ENCODE results near the gene GPI. TPM values are rescaled to one million over a fixed set of nuclear protein-coding genes. Genes with fewer than 3 reads are reported as not detected.
A peak's percentile ranks its signal among the peaks of the same experiment; 100 is the strongest.

The GPI gene
- total RNA-seq, 1 experiment from 2014 or later = 370 TPM

DNA sequence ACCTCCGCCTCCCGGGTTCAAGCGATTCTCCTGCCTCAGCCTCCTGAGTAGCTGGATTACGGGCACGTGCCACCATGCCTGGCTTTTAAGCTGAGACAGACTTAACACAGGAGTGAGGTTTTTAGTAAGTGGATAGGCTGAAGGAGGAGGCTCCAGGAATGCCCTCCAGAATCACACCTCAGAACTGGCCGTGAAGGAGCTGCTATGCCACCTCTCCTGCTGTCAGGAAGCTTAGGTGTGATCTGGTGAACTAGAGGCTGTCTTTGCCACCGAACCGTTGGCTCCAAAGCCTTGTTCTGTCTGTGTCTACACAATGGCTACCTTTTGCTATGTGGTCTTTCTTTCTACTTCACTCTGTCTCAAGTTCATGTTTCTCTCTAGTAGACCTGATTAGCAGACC lies 43.4 kb downstream of the GPI start:
- no peaks in the 10 kb centered on the region; the same call in 1 of the 2 replicates for H3K36me3 ChIP-seq (ENCODE audit: control insufficient read depth, insufficient read depth, low read length)
- H3K4me3 ChIP-seq (ENCODE audit: low read depth in 2 of 2, low read length in 2 of 2) = no peak overlapping the region
- DNase-seq (ENCODE audit: low read depth, low spot score) = no peak
- BruUV-seq (replicated peaks) = no TSS peak
- H3K4me1 ChIP-seq (ENCODE audit: control insufficient read depth, insufficient read depth, low read length) = 0 out of 2 replicates have a peak, but pooled peaks cover 3% of the 10 kb centered on the region
- in situ Hi-C loops (cut with HindIII; ENCODE audit: low pct_unique_long_range_greater_than_20kb, low sequenced_read_pairs) = no loop called here
- TF ChIP-seq SIN3A (IDR thresholded peaks at IDR 0.05; ENCODE audit: borderline replicate concordance, insufficient read depth, low read depth, low read length) (no peak), POLR2AphosphoS5 (IDR thresholded peaks at IDR 0.05; ENCODE audit: low read depth, low read length) (no peak), TCF7L2 (IDR thresholded peaks at IDR 0.05; ENCODE audit: low read depth, low read length) (no peak)
- TF ChIP-seq, protein P1, sequence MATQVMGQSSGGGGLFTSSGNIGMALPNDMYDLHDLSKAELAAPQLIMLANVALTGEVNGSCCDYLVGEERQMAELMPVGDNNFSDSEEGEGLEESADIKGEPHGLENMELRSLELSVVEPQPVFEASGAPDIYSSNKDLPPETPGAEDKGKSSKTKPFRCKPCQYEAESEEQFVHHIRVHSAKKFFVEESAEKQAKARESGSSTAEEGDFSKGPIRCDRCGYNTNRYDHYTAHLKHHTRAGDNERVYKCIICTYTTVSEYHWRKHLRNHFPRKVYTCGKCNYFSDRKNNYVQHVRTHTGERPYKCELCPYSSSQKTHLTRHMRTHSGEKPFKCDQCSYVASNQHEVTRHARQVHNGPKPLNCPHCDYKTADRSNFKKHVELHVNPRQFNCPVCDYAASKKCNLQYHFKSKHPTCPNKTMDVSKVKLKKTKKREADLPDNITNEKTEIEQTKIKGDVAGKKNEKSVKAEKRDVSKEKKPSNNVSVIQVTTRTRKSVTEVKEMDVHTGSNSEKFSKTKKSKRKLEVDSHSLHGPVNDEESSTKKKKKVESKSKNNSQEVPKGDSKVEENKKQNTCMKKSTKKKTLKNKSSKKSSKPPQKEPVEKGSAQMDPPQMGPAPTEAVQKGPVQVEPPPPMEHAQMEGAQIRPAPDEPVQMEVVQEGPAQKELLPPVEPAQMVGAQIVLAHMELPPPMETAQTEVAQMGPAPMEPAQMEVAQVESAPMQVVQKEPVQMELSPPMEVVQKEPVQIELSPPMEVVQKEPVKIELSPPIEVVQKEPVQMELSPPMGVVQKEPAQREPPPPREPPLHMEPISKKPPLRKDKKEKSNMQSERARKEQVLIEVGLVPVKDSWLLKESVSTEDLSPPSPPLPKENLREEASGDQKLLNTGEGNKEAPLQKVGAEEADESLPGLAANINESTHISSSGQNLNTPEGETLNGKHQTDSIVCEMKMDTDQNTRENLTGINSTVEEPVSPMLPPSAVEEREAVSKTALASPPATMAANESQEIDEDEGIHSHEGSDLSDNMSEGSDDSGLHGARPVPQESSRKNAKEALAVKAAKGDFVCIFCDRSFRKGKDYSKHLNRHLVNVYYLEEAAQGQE (IDR thresholded peaks at IDR 0.05; ENCODE audit: insufficient read depth in 1 of 2, low read depth in 2 of 2, low read length in 1 of 2) = no peak
- TF ChIP-seq, protein P2, sequence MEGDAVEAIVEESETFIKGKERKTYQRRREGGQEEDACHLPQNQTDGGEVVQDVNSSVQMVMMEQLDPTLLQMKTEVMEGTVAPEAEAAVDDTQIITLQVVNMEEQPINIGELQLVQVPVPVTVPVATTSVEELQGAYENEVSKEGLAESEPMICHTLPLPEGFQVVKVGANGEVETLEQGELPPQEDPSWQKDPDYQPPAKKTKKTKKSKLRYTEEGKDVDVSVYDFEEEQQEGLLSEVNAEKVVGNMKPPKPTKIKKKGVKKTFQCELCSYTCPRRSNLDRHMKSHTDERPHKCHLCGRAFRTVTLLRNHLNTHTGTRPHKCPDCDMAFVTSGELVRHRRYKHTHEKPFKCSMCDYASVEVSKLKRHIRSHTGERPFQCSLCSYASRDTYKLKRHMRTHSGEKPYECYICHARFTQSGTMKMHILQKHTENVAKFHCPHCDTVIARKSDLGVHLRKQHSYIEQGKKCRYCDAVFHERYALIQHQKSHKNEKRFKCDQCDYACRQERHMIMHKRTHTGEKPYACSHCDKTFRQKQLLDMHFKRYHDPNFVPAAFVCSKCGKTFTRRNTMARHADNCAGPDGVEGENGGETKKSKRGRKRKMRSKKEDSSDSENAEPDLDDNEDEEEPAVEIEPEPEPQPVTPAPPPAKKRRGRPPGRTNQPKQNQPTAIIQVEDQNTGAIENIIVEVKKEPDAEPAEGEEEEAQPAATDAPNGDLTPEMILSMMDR (IDR thresholded peaks at IDR 0.05) = no peak
- CTCF ChIA-PET = no interaction called here
- H3K27me3 ChIP-seq (ENCODE audit: control insufficient read depth, insufficient read depth, low read length) = no peaks in the 10 kb centered on the region
- H3K27ac ChIP-seq (ENCODE audit: low read length) = no peak overlapping the region
- intact Hi-C loops (cut with micrococcal nuclease; ENCODE audit: unreplicated experiment) = no loop called here
- POLR2A ChIA-PET = no interaction called here
- no peak for ATAC-seq
- H3K9me3 ChIP-seq (ENCODE audit: control insufficient read depth, insufficient read depth, low read depth, low read length) = no peaks in the 10 kb centered on the region

DNA sequence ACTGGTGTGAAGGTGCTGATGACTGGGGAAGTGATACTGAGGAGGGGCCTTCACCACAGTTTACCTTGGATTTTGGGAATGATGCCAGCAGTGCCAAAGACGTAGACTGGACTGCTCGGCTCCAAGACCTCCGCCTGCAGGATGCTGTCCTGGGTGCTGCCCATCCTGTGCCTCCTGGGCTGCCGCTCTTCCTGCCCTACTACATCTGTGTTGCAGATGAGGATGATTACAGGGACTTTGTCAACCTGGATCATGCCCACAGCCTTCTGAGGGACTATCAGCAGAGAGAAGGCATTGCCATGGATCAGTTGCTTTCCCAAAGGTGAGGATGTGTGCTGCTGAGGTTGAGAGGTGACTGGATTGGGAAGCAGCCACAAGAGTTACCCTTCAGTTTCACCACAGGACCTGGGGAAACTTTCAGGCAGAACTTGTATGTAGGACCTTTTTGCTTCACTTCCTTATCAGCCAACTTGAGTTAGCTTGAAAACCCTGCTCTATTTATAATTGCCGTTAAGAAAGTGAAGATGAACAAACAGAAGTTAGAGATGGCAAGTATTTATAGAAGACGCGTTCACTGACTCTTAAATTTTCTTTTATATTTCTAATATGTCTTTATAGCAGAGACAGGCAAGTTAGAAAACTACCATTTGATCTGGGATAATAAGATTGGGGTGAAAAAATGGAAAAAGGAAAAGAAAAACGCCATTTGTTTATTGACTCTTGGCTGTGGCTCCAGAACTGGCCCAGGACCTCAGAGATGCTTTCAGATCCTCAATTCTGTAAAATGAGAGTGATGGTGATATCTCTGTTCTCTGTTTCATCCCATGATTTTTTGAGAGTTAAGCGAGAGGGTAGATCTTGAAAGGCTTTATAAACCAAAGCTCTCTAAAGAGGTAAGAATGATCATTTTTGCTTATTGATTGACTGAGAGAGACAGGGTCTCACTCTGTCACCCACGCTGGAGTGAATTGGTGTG lies 44.5 kb downstream of the GPI start:
- 0 out of 2 replicates have a peak, but pooled peaks cover 3% of the 10 kb centered on the region for H3K4me1 ChIP-seq (ENCODE audit: control insufficient read depth, insufficient read depth, low read length)
- BruUV-seq (replicated peaks) = no TSS peak
- H3K4me3 ChIP-seq (ENCODE audit: low read depth in 2 of 2, low read length in 2 of 2) = no peak overlapping the region
- TF ChIP-seq, protein P1 (IDR thresholded peaks at IDR 0.05; ENCODE audit: insufficient read depth in 1 of 2, low read depth in 2 of 2, low read length in 1 of 2) = 0 out of 4 replicates have a peak, but pooled peaks of 1 of the 2 experiments have one; percentile 39
- TF ChIP-seq SIN3A (IDR thresholded peaks at IDR 0.05; ENCODE audit: borderline replicate concordance, insufficient read depth, low read depth, low read length) = no peak
- ATAC-seq (no peak), DNase-seq (ENCODE audit: low read depth, low spot score) (no peak)
- ChIA-PET CTCF (no interaction called here), POLR2A (no interaction called here)
- intact Hi-C loops (cut with micrococcal nuclease; ENCODE audit: unreplicated experiment) (no loop called here), in situ Hi-C loops (cut with HindIII; ENCODE audit: low pct_unique_long_range_greater_than_20kb, low sequenced_read_pairs) (no loop called here)
- no peaks in the 10 kb centered on the region for H3K9me3 ChIP-seq (ENCODE audit: control insufficient read depth, insufficient read depth, low read depth, low read length)
- H3K36me3 ChIP-seq (ENCODE audit: control insufficient read depth, insufficient read depth, low read length) = peaks cover 5% of the 10 kb centered on the region; the same call in 1 of the 2 replicates
- no peak overlapping the region for H3K27ac ChIP-seq (ENCODE audit: low read length)
- no peaks in the 10 kb centered on the region for H3K27me3 ChIP-seq (ENCODE audit: control insufficient read depth, insufficient read depth, low read length)

Measured in Panc1 (cell line).